NCI-H524 treated with DMSO at 0.1 percent for 48 hours (cell line): Measurements from ENCODE around the gene MESP1.

Source experiments
- DNase-seq: peaks from one replicate; lab custom pipeline; 2025; lab: John Stamatoyannopoulos, UW

MESP1 gene

GRCh38 chr15:89723031-89723430 is 28.0 kb downstream of the MESP1 start:
- DNase-seq: no peak

DNA sequence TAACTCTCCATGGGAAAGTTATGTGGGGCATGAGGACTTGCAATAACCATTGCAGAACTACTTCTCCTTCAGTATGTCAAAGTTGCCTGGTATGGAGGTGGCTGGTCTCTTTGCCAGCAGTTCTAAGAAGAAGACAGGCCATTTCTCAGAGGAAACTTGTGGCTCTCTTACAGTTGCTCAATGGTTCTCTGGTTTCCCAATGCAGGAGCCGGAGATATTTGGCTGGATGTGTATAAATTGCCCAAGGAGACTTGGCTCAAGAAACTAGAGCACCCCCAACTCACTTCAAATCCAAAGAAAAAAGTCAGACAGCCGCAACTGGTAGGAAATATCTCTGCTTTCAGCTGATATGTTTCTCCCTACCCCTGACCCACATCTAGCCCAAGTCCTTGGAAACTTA is 36.3 kb downstream of the MESP1 start:
- DNase-seq: no peak

DNA sequence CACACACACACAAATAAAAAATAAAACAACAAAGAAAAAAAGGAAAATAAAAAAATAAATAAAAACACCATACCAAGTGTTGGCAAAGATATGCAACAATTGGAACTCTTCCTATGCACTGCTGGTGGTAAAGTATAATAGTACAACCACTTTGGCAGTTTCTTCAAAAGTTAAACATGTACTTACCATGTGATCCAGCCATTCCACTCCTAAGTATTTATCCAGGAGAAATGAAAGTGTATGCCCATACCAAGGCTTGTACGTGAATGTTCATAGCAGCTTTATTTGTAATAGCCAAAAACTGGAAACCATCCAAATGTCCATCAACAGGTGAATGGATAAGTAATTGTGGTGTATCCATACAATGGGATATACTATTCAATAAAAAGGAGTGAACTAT is 43.5 kb downstream of the MESP1 start:
- no peak for DNase-seq

DNA sequence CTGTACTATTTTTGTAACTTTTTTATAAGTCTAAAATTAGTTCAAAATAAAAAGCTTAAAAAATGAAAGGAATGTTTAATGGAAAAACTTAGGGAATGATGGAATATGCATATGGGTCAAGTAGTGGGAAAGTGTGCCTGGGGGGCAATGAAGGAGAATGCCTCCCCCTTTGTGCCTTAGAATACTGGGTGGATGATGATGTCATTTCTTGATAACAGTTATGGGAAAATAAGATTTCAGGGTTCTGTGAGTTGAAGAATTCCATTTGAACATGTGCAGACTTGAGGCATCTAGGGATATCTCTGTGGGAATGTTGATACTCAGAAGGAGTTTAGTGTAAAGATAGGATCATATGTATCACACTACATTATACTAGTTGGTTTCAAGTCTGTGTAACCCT is 46.6 kb downstream of the MESP1 start:
- no peak for DNase-seq
